ENCODE results near the gene CFAP77. TPM values are rescaled to one million over a fixed set of nuclear protein-coding genes. Genes with fewer than 3 reads are reported as not detected.

Gene CFAP77
- polyA plus RNA-seq, 3 donors = not detected

GRCh38 chr9:132404228-132404881, 5.7 kb upstream of the CFAP77 start:
- 29 to 53% (median 35%) methylated on average over 9 of the region's 9 CpGs for WGBS, 3 donors
- H3K27ac ChIP-seq (ENCODE audit: low read depth, low read length) = no peak overlapping the region

GRCh38 chr9:132406554-132407122, 3.4 kb upstream of the CFAP77 start, which contains the start of gene TTF1:
TSS of gene TTF1 (minus strand) at chr9:132406840. CDS start at chr9:132402821, 4,019 bp downstream.
- no peak within 1 kb of the TSS for H3K27ac ChIP-seq (ENCODE audit: low read depth, low read length)
- 1 to 2% (median 1%) methylated on average over 32 to 33 of the region's 33 CpGs for WGBS, 3 donors

GRCh38 chr9:132407196-132407595, 2.8 kb upstream of the CFAP77 start:
- WGBS, 3 donors = 90 to 95% (median 92%) methylated on average over 2 of the region's 2 CpGs

GRCh38 chr9:132408521-132408920, 1.5 kb upstream of the CFAP77 start:
- H3K27ac ChIP-seq (ENCODE audit: low read depth, low read length) = no peak overlapping the region
- WGBS, 3 donors = 77 to 82% (median 79%) methylated on average over 8 of the region's 8 CpGs

More at GRCh38 chr9:132407196-132407595, 2.8 kb upstream of the CFAP77 start:
- no peak overlapping the region for H3K27ac ChIP-seq (ENCODE audit: low read depth, low read length)

- 11 to 13% (median 12%) methylated on average over 19 of the region's 19 CpGs for WGBS, 3 donors
- H3K27ac ChIP-seq (ENCODE audit: low read depth, low read length) = no peak overlapping the region
Measured at GRCh38 chr9:132410642-132411041, 631 bp downstream of the CFAP77 start.

- WGBS, 3 donors = 0 to 1% (median 1%) methylated on average over 20 of the region's 20 CpGs
- H3K27ac ChIP-seq (ENCODE audit: low read depth, low read length) = no peak overlapping the region
Measured at GRCh38 chr9:132411091-132411508, 1.1 kb downstream of the CFAP77 start.

GRCh38 chr9:132412089-132412488, 2.1 kb downstream of the CFAP77 start:
- H3K27ac ChIP-seq (ENCODE audit: low read depth, low read length) = no peak overlapping the region

GRCh38 chr9:132413926-132414325, 3.9 kb downstream of the CFAP77 start:
- WGBS, 3 donors = 48 to 61% (median 49%) methylated on average over 5 of the region's 5 CpGs
- H3K27ac ChIP-seq (ENCODE audit: low read depth, low read length) = no peak overlapping the region

More at GRCh38 chr9:132412089-132412488, 2.1 kb downstream of the CFAP77 start:
- 4 to 13% (median 6%) methylated on average over 8 of the region's 8 CpGs for WGBS, 3 donors

GRCh38 chr9:132414731-132415130, 4.7 kb downstream of the CFAP77 start:
- WGBS, 3 donors = 33 to 62% (median 51%) methylated on average over 7 of the region's 7 CpGs
- no peak overlapping the region for H3K27ac ChIP-seq (ENCODE audit: low read depth, low read length)

GRCh38 chr9:132415181-132415580, 5.2 kb downstream of the CFAP77 start:
- WGBS, 3 donors = 23 to 29% (median 26%) methylated on average over 12 of the region's 12 CpGs
- H3K27ac ChIP-seq (ENCODE audit: low read depth, low read length) = no peak overlapping the region

GRCh38 chr9:132418726-132419363, 8.8 kb downstream of the CFAP77 start:
- H3K27ac ChIP-seq (ENCODE audit: low read depth, low read length) = no peak overlapping the region
- 38 to 69% (median 67%) methylated on average over 5 of the region's 5 CpGs for WGBS, 3 donors

- H3K27ac ChIP-seq (ENCODE audit: low read depth, low read length) = no peak overlapping the region
- WGBS, 3 donors = 40 to 62% (median 62%) methylated on average over 5 of the region's 5 CpGs
Measured at GRCh38 chr9:132422574-132422973, 12.6 kb downstream of the CFAP77 start.

GRCh38 chr9:132423503-132423902, 13.5 kb downstream of the CFAP77 start:
- no peak overlapping the region for H3K27ac ChIP-seq (ENCODE audit: low read depth, low read length)
- 61 to 79% (median 77%) methylated on average over 5 of the region's 5 CpGs for WGBS, 3 donors

- no peak overlapping the region for H3K27ac ChIP-seq (ENCODE audit: low read depth, low read length)
- 33 to 48% (median 44%) methylated on average over 22 of the region's 22 CpGs for WGBS, 3 donors
Measured at GRCh38 chr9:132424857-132425674, 15.1 kb downstream of the CFAP77 start.

GRCh38 chr9:132425675-132426062, 15.7 kb downstream of the CFAP77 start:
- H3K27ac ChIP-seq (ENCODE audit: low read depth, low read length) = no peak overlapping the region
- 34 to 53% (median 48%) methylated on average over 7 of the region's 7 CpGs for WGBS, 3 donors

GRCh38 chr9:132426639-132427414, 16.8 kb downstream of the CFAP77 start:
- no peak overlapping the region for H3K27ac ChIP-seq (ENCODE audit: low read depth, low read length)
- WGBS, 3 donors = 33 to 43% (median 39%) methylated on average over 17 of the region's 17 CpGs

GRCh38 chr9:132430998-132431397, 21.0 kb downstream of the CFAP77 start:
- H3K27ac ChIP-seq (ENCODE audit: low read depth, low read length) = no peak overlapping the region
- 29 to 79% (median 72%) methylated on average over 1 of the region's 1 CpG for WGBS, 3 donors

- no peak overlapping the region for H3K27ac ChIP-seq (ENCODE audit: low read depth, low read length)
- WGBS, 3 donors = 46 to 66% (median 60%) methylated on average over 10 of the region's 10 CpGs
Measured at GRCh38 chr9:132434881-132435280, 24.9 kb downstream of the CFAP77 start.

Measured in adipose tissue (tissue), 3 donors.